K562 (cell line): Measurements from ENCODE around the gene FNBP1. TPM values are rescaled to one million over a fixed set of nuclear protein-coding genes. Genes with fewer than 3 reads are reported as not detected.

Experiments
- ARID4B ChIP-seq: sonication (generic); formaldehyde crosslinking; IDR thresholded peaks from 2 replicates; pipeline ENCODE4 v1.8.0; 2022; ENCODE audit warnings: mild to moderate bottlenecking, missing genetic modification reagents
- BCL6 ChIP-seq: fragments of 250-450 bp; sonication (Bioruptor Pico); IDR thresholded peaks from 2 replicates; pipeline ENCODE4 v1.4.0; 2020
- CEBPB ChIP-seq: fragments of 450-650 bp; IDR thresholded peaks from 2 replicates; pipeline ENCODE4 v1.6.1; 2016; ENCODE audit warnings: missing genetic modification characterization, missing compliant biosample characterization
- CREB5 ChIP-seq: fragments of 250-450 bp; sonication (Bioruptor Pico); IDR thresholded peaks from 2 replicates; pipeline ENCODE4 v1.5.0; 2020; ENCODE audit warnings: mild to moderate bottlenecking
- E2F4 ChIP-seq: sonication (generic); formaldehyde crosslinking; IDR thresholded peaks from 2 replicates; pipeline ENCODE4 v1.8.0; 2022; ENCODE audit warnings: mild to moderate bottlenecking, low read depth, missing genetic modification reagents
- FOXJ3 ChIP-seq: sonication (generic); formaldehyde crosslinking; IDR thresholded peaks from 2 replicates; pipeline ENCODE4 v1.4.0; 2020; ENCODE audit warnings: mild to moderate bottlenecking, missing genetic modification reagents
- HMG20A ChIP-seq: fragments of 450-650 bp; formaldehyde crosslinking; conservative IDR thresholded peaks from 2 replicates; pipeline ENCODE4 v1.4.0; 2020; ENCODE audit warnings: mild to moderate bottlenecking, mixed read lengths
- JUNB ChIP-seq: fragments of 450-650 bp; formaldehyde crosslinking; conservative IDR thresholded peaks from 2 replicates; pipeline ENCODE4 v1.4.0; 2020; ENCODE audit warnings: mild to moderate bottlenecking
- MEIS2 ChIP-seq: fragments of 450-650 bp; IDR thresholded peaks from 2 replicates; pipeline ENCODE4 v1.6.1; 2014; ENCODE audit warnings: mild to moderate bottlenecking; ENCODE audit not compliant: partially characterized antibody
- MTF1 ChIP-seq: fragments of 250-450 bp; sonication (Bioruptor Pico); IDR thresholded peaks from 2 replicates; pipeline ENCODE4 v1.9.0; 2021; ENCODE audit warnings: moderate library complexity, mild to moderate bottlenecking, inconsistent platforms, borderline replicate concordance
- MXI1 ChIP-seq: IDR thresholded peaks from 2 replicates; pipeline ENCODE4 v1.6.1; 2011; ENCODE audit warnings: low read depth, mild to moderate bottlenecking, improper control_type of control experiment, low read length
- NCOR1 ChIP-seq: fragments of 450-650 bp; IDR thresholded peaks from 2 replicates; pipeline ENCODE4 v1.6.1; 2016; ENCODE audit warnings: mild to moderate bottlenecking, moderate library complexity
- NFATC3 ChIP-seq: fragments of 450-650 bp; IDR thresholded peaks from 2 replicates; pipeline ENCODE4 v1.6.1; 2017; ENCODE audit warnings: mild to moderate bottlenecking
- NFIC ChIP-seq: fragments of 450-650 bp; IDR thresholded peaks from 2 replicates; pipeline ENCODE4 v1.6.1; 2017; ENCODE audit warnings: mild to moderate bottlenecking, inconsistent platforms
- NR3C1 ChIP-seq: sonication (generic); formaldehyde crosslinking; IDR thresholded peaks from 2 replicates; pipeline ENCODE4 v1.8.1; 2022; ENCODE audit warnings: missing genetic modification reagents
- NR4A1 ChIP-seq, 2 experiments: fragments of 250-450 bp in 1 of 2; fragments of 450-650 bp in 1 of 2; sonication (Bioruptor Pico) in 1 of 2; IDR thresholded peaks; 2 replicates each; pipeline versions ENCODE4 v1.4.0 to v1.6.1; 2016 to 2020; ENCODE audit warnings: mild to moderate bottlenecking in 2 of 2, missing compliant biosample characterization in 1 of 2, missing genetic modification characterization in 1 of 2, moderate library complexity in 1 of 2
- RBM15 ChIP-seq: fragments of 200-400 bp; formaldehyde crosslinking; IDR thresholded peaks from 2 replicates; pipeline ENCODE4 v1.6.1; 2018; ENCODE audit warnings: mild to moderate bottlenecking, low read length, moderate library complexity; ENCODE audit not compliant: insufficient read depth
- SOX6 ChIP-seq: fragments of 450-650 bp; IDR thresholded peaks from 2 replicates; pipeline ENCODE4 v1.6.1; 2014; ENCODE audit warnings: mild to moderate bottlenecking
- SRSF1 ChIP-seq: fragments of 200-400 bp; formaldehyde crosslinking; IDR thresholded peaks from 2 replicates; pipeline ENCODE4 v1.6.1; 2017; ENCODE audit warnings: mild to moderate bottlenecking, low read depth, low read length, moderate library complexity
- ZFP1 ChIP-seq: fragments of 450-650 bp; formaldehyde crosslinking; IDR thresholded peaks from 2 replicates; pipeline ENCODE4 v1.4.0; 2020; ENCODE audit warnings: mild to moderate bottlenecking, mixed read lengths
- ZNF224 ChIP-seq: sonication (generic); formaldehyde crosslinking; IDR thresholded peaks from 2 replicates; pipeline ENCODE4 v1.8.0; 2022; ENCODE audit warnings: mild to moderate bottlenecking, missing genetic modification reagents
- ZNF253 ChIP-seq: fragments of 250-450 bp; sonication (Bioruptor Pico); conservative IDR thresholded peaks from 2 replicates; pipeline ENCODE4 v1.6.1; 2021; ENCODE audit warnings: mild to moderate bottlenecking
- ZNF507 ChIP-seq: conservative IDR thresholded peaks from 2 replicates; pipeline ENCODE4 v1.6.1; 2017; ENCODE audit warnings: missing genetic modification characterization, missing compliant biosample characterization
- polyA plus RNA-seq, 8 experiments: library from polyadenylated mRNA; depleted of rRNA in 4 of 8; stranded (reverse) in 5 of 8; unstranded in 3 of 8; fragments of >200 nt; fragmentation: Nextera tagmentation in 2 of 8; fragmentation: Illumina TruSeq in 1 of 8; extraction: Ambion mirVana in 2 of 8; extraction: Trizol in 1 of 8; gene quantifications; 2 replicates each; pipeline versions ENCODE4 v1.2.1 to v1.2.3, GENCODE V29; 2011 to 2014; ENCODE audit warnings: inconsistent platforms in 1 of 8, missing spikeins in 1 of 8
- total RNA-seq, 7 experiments: library from RNA; depleted of rRNA in 6 of 7; stranded (reverse); fragments of >200 nt in 6 of 7; fragmentation: Illumina TruSeq in 2 of 7; extraction: Trizol in 2 of 7; gene quantifications; 2 replicates each; pipeline versions ENCODE4 v1.2.1 to v1.2.3, GENCODE V29; 2011 to 2021; ENCODE audit warnings: low replicate concordance in 1 of 7

The FNBP1 gene
- total and polyA plus RNA-seq, 9 of the 15 experiments (the other 6 are each of a cell fraction or from before 2014, with no cell fraction given), result 1.8 to 14.9 (median 7.6) TPM

- TF ChIP-seq ZNF507 (tag), result no peak
- no peak for TF ChIP-seq MXI1
- no peak for TF ChIP-seq BCL6 (CRISPR knock-in tag)
- no peak for TF ChIP-seq NFIC
- no peak for TF ChIP-seq MEIS2
- TF ChIP-seq MTF1 (CRISPR knock-in tag), result peak; percentile 50; the same call in 1 of the 2 replicates
- TF ChIP-seq JUNB (CRISPR knock-in tag), result peak; percentile 60; the same call in 1 of the 2 replicates
- TF ChIP-seq FOXJ3 (CRISPR knock-in tag), result no peak
- TF ChIP-seq CREB5, result no peak
- no peak for TF ChIP-seq E2F4 (CRISPR knock-in tag)
- TF ChIP-seq NCOR1, result no peak
- TF ChIP-seq SRSF1, result no peak
- peak; percentile 79; the same call in 1 of the 2 replicates for TF ChIP-seq ZNF253 (CRISPR knock-in tag)
- no peak for TF ChIP-seq HMG20A (CRISPR knock-in tag)
- no peak for TF ChIP-seq ZNF224 (CRISPR knock-in tag)
- no peak; the same call in 1 of the 2 replicates for TF ChIP-seq NR4A1 (CRISPR knock-in tag; IDR thresholded peaks at IDR 0.05)
- TF ChIP-seq NR4A1 (tag; IDR thresholded peaks at IDR 0.05), result no peak
- TF ChIP-seq RBM15, result no peak
- no peak for TF ChIP-seq NFATC3
- no peak for TF ChIP-seq NR3C1 (CRISPR knock-in tag)
- no peak for TF ChIP-seq ARID4B (CRISPR knock-in tag)
- no peak for TF ChIP-seq SOX6
- TF ChIP-seq ZFP1 (CRISPR knock-in tag), result 0 out of 2 replicates have a peak, but pooled peaks have one; percentile 37
- no peak for TF ChIP-seq CEBPB
Observed at GRCh38 chr9:129885018-129885669, 157.8 kb downstream of the FNBP1 start (continued).
